NCI-H187 treated with DMSO at 0.1 percent for 48 hours (cell line): Measurements from ENCODE around the gene LBHD1.
A peak's percentile ranks its signal among the peaks of the same experiment; 100 is the strongest.
"Not testable (repeated sequence)": the region's sequence is repeated elsewhere in the genome, so short reads cannot be mapped to it uniquely, and the experiment has no call there.

Source experiments
- DNase-seq: peaks from one replicate; lab custom pipeline; 2025; lab: John Stamatoyannopoulos, UW

Gene LBHD1

DNA sequence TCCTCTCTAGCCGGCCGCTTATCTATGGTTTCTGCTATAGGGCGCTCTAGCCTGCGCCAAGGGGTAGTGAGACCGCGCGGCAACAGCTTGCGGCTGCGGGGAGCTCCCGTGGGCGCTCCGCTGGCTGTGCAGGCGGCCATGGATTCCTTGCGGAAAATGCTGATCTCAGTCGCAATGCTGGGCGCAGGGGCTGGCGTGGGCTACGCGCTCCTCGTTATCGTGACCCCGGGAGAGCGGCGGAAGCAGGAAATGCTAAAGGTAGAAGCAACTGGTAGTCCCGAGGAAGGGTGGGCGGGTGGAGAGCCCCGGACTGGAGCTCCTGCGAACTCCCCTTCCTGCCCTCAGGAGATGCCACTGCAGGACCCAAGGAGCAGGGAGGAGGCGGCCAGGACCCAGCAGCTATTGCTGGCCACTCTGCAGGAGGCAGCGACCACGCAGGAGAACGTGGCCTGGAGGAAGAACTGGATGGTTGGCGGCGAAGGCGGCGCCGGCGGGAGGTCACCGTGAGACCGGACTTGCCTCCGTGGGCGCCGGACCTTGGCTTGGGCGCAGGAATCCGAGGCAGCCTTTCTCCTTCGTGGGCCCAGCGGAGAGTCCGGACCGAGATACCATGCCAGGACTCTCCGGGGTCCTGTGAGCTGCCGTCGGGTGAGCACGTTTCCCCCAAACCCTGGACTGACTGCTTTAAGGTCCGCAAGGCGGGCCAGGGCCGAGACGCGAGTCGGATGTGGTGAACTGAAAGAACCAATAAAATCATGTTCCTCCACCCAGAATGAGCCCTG is at the start of gene LBHD1, which contains the start of gene UQCC3:
Gene LBHD1 (minus strand): TSS at position 660 of the 782 bp plus-strand sequence. CDS start 2,236 bp downstream, outside the sequence.
Gene UQCC3 (plus strand): TSS at position 66 of the 782 bp plus-strand sequence. CDS start 73 bp downstream, at position 139.
- DNase-seq, result peak; percentile 54

- no peak for DNase-seq
These were observed 47.4 kb upstream of the LBHD1 start for GRCh38 chr11:62719302-62719978.

DNA sequence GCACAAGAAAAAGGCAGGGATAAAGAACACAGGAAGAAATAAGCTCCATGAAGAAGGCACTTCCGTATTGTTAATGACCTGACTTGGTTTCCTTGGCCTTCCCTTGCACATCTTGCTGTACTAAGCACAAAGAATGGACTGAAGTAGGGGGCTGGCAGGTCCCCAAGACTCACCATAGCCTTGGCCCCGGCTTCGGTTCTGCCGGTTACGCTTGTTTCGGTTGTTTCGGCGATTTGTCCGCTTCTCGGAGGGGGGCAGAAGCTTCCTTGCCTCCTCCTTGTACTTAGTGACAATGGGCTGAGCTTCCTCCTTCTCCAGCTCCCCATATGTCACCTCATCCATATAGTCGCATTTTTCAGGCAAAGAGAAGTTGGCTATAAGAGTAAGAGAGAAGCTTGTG is 44.7 kb upstream of the LBHD1 start:
- DNase-seq, result no peak

GRCh38 chr11:62716206-62716605 is 44.1 kb upstream of the LBHD1 start:
- no peak for DNase-seq

DNA sequence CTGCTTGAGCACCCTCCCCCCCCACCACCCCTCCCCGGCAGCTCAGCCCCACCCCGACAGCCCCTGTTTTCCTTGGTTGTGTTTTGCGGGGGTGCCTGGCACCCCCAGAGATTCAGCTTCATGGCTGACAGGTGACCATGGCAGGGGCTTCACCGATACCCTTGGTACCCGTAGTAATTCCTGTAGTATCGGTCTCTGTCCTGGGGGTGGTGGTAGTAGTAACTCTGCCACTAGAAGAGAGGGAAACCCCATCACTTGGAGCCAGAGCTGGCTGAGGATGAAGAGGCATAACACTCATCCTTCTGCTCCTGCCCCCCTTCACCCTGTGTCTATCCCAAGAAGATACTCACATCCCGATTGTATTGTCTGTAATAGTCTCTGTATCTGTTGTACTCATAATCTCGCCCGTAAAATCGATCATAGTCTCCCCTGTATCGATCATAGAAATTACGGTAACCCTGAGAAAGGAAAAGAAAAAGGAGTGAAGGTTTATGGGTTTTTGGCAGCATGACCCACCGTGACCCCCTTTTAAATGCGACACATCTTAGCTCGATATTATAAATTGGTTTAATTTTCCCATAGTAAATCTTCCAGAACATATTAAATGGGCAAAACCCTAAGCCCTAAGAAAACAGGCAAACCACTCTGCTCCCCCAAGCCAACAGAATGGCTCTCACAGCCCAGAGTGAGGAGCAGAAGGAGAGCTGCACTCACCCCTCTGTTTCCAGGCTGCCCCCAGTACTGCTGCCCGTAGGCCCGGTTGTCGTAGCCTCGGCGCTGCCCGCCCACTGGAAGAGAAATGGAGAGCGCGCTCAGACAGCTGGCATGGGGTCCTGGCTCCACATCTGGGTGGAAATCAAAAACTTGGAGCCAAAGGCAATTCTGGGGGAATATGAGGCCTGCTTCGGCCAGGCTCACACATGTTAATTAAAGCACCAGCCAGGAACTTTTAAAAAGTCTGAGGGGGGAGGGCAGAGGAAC is 43.4 kb upstream of the LBHD1 start:
- no peak for DNase-seq

DNA sequence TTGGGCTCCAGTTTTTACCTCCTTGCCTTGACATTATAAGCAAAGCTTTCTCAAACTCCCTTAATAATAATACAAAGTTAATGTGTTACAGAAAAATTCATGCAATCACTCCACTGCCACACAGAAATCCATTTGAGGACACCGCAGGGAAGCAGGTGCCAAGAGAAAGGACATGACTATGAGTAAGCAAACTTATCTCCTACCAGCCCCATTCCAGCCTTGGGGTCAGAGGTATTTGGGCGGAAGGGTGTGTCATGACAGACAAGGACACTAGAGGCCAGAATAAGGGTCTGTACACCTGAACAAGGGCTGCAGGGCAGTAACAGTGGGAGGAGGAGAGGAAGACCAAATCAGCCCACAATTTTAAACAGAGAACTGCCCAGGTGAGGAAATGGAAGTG is 41.3 kb upstream of the LBHD1 start:
- DNase-seq, result no peak

DNA sequence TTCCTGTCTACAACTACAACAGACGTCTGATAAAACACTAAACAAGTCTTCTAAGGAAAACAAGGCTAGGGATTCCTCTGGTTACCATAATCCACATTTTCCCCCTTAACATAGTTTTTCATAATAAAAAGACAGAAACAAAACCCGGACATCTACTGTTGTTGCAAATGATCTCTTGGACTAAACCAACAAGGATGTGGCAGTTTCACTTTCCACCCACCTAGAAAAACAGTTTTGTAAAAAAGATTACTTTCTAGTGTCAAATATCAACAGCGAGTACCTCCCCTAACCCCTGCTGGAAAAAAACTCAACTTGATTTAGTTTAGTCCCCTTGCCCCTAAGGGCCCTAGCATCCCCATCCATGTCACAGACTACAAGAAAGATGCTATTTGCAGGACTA is 40.8 kb upstream of the LBHD1 start:
- DNase-seq, result no peak

DNA sequence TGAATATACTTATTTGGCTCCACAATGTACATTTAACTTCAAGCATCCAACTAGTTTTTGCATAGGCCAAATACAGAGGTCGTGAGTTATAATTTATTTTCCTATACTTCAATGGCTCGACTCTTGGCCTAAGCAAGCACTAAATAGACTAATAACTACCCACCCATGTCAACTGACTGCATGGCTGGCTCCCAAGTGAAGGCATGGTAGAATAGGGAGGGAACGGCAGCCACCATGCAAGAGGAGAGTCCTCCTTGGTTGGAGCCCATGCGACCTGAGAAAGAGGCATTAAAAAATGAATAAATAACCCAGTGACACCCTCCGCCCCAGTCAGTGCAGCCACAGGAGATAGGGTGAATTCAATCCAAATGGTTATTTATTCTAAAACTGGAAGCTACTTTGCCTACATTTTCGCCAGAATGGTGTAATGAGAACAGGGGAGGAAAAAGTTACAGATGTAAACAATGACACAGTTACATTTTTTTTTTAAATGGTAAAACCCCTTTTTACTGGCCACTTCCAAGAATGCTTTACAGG is 40.3 kb upstream of the LBHD1 start:
- no peak for DNase-seq

- DNase-seq, result no peak
These were observed 37.9 kb upstream of the LBHD1 start for GRCh38 chr11:62710001-62710345.

GRCh38 chr11:62709247-62710000 is 37.4 kb upstream of the LBHD1 start:
- peak; percentile 96 for DNase-seq

DNA sequence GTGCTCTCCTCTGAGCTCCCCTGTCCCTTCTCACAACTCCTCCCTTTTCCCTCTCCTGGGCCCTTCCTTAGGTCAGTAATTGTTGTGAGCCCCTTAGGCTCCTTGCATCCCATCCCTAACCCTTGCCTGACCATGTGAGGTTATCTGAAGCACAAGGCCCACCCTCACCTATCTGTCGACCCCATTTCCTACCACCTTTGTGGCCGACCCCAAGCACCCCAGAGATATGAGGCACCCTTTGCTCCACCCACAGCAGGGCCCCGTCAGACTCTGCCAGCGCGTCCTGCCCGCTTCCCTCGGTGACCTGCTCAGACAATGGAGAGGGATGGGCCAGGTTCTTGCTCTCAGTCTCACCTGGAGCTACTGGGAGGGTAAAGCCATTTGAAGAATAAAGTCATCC is 36.7 kb upstream of the LBHD1 start:
- DNase-seq, result no peak

DNA sequence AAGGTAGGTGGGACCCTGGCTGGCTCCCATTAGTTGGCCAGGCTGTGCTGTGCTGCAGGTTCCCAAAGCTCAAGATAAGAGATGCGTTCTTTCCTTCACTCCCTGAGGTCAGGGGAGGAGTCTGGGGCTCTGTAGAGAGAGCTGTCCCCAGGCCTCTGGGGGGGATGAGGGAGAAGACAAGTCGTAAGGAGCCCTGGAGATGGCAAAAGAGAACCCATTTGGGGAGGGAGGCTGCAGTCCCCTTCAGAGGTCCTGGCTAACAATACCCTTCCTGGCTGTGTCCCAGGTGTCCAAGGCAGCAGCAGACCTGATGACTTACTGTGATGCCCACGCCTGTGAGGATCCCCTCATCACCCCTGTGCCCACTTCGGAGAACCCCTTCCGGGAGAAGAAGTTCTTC is 36.3 kb upstream of the LBHD1 start:
- DNase-seq, result no peak

GRCh38 chr11:62707277-62707861 is 35.3 kb upstream of the LBHD1 start, which contains the start of the genes BSCL2 and GNG3:
TSS of gene BSCL2 (minus strand) at chr11:62707424. CDS start at chr11:62707195, 229 bp downstream.
TSS of gene GNG3 (plus strand) at chr11:62707676. CDS start at chr11:62708296, 620 bp downstream.
- DNase-seq, result peak; percentile 20

DNA sequence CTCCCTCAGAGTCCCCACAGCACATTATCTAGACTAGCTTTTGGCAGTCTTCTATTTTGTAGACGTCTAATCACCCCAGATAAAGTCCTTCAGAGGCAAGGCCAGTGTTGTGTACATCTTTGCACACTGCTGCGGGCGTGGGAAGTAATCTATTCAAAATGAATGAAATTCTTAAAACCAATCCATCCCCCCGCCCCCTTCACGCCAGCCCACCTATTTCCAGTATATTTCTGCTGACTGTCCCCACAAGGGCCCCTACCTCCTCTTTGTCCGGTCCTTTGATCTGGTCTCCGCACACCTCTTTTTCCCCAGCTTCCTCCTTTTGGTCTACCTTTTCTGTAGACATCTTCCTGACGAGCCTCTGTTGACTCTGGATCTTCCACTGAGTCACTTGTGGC is 34.8 kb upstream of the LBHD1 start:
- DNase-seq, result no peak

GRCh38 chr11:62705880-62706849 is 34.1 kb upstream of the LBHD1 start:
- DNase-seq, result peak; percentile 75

DNA sequence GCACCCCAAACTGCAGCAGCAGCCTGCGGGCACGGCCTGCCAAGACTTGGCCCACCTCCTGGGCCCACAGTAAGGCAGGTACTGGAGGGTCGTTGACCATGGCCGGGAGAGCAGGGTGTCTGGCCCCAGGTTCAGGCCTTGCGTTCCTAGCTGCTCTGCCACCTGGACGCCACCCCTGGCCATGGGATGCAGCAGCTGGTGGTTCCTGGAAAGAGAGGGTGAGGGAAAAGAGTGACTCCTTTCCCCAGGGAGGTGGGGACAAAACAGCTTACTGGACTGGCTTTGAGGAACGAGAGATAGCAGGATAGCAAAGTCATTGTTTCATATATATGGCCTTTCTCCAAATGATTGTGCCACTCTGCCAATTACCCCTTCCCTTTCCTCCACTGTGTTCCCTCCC is 33.3 kb upstream of the LBHD1 start:
- no peak for DNase-seq

DNA sequence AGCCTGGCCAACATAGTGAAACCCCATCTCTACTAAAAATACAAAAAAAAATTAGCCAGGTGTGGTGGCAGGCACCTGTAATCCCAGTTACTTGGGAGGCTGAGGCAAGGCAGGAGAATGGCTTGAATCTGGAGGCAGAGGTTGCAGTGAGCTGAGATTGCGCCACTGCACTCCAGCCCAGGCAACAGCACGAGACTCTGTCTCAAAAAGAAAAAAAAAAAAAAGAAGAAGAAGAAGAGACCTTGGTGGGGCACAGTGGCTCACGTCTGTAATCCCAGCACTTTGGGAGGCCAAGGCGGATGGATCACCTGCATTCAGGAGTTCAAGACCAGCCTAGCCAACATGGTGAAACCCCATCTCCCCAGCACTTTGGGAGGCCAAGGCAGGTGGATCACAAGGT is 31.9 kb upstream of the LBHD1 start:
- not testable (repeated sequence) for DNase-seq

DNA sequence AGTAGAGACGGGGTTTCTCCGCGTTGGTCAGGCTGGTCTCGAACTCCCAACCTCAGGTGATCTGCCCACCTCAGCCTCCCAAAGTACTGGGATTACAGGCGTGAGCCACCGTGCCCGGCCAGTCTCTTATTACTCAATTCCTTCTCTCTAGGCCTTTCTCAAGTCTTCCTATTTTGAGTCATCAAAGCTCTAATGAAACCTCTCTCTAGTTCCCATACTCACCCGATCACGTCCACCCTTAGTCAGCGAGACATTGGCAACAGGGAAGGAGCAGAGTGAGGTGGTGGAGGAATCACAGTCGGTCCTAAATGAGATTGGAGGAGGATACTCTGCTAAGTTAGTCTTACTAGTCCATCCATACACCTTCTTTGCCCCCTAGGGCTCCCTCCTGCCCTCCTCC is 30.2 kb upstream of the LBHD1 start:
- DNase-seq, result no peak

DNA sequence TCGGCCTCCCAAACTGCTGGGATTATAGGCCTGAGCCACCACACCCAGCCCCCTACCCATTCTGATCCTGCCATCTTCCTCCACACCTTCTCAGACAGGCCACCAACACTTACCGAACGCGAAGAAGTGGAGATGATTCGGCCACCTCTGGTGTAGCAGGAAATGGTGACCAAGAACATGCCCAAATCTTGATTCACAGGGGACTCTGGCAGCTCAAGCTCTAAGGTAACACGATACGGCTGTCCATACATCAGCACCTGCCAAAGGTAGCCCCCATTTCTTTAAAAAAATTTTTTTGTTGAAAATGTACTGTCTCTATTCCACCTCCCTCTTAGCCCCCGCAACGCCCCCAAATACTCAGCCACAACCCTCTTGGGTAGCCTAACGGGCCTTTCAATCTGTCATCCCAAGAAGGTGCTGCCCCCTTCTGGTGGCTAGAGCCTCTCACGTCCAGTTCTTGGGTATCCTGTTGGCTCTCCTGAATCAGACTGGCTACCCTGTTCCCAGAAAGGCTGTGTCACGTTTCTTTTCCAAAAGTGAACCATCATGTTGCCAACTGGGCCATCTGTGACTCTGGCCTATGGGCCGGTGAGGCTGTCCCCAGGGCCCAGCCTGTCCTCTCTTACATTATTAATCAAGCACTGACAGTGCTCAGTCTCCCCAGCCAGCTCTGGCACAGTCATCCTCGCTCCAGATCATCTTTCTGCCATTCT is 22.5 kb upstream of the LBHD1 start:
- DNase-seq, result no peak
